GM04504 (cell line): ENCODE data around the gene KLHL13.
"Not testable (repeated sequence)": the region's sequence is repeated elsewhere in the genome, so short reads cannot be mapped to it uniquely, and the experiment has no call there.

Experiments
- DNase-seq: peaks from one replicate; pipeline ENCODE4 v3.0.0-alpha.2; 2012; ENCODE audit warnings: low read depth

KLHL13 gene

DNA sequence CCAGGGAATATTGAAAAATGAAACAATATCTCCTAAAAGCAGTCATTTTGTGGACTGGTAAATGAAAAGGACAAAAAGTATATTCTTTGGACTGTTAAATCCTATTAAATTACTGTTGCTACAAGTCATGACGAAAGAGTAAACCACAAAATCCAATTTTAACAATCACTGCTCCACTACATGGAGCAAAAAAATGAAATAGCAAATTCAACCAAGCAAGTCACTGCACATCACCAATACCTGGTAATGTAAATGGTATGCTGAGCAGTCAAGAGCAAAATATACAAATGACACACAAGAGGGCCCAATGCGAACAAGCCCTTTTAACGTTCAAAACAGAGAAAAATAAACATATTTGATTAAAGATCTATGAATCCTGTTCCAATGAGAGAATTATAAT is 126.2 kb downstream of the KLHL13 start:
- no peak for DNase-seq

- DNase-seq = no peak
Measured at GRCh38 chrX:117989512-117989911, 127.1 kb downstream of the KLHL13 start.

DNA sequence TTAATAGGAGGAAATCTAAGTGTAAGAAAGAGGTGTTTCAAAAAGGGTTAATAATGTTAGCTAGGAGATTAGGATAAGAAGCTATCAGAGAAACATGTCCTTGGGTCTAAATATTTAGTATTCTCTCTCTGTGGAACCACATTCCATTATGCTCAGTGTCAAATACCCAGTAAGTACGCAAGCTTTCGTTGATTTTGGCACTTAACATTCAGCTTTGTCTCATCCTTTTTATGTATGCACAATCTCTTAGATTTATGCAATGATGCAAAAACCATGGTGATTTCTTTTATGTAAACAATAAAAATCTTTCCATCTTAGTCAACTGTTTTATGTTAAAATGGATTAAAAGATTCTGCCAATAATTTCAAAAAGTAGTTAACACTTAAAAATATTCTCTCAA is 129.2 kb downstream of the KLHL13 start:
- DNase-seq = no peak

- DNase-seq = no peak
Measured at GRCh38 chrX:117985241-117985640, 131.4 kb downstream of the KLHL13 start.

DNA sequence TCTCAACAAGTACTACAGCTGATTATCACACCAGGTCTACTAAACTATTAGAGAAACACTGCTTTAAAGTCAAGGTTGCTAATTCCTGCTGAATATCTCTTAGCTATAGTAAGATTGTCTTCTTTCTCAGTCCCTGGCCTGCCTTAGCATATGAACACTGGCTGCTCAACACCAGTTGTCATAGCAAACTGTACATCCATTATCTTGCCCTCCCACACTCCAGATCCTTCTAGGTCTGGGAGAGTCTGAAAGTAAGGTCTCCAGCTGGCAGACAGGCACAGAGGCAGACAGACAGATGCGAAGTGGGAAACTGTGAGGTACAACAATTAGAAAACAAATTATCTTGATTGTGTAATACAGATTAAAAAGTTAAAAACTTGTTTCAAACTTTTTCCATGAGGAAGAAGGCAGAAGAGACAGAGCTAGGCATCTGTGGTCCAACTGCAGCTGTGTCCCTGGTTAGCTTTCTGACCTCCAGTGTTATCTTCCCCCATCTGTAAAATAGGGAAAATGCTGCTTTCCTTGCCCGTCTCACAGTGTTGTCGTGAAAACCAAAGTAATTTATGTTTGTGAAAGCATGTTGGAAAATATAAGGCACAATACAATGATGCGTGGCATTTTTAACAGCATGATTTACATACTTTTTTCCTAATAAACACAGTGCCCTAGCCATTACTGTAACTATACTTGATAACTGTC is 133.8 kb downstream of the KLHL13 start:
- no peak for DNase-seq

- no peak for DNase-seq
Measured at GRCh38 chrX:117978402-117978801, 138.2 kb downstream of the KLHL13 start.

GRCh38 chrX:117977526-117977925 is 139.1 kb downstream of the KLHL13 start:
- DNase-seq = no peak

DNA sequence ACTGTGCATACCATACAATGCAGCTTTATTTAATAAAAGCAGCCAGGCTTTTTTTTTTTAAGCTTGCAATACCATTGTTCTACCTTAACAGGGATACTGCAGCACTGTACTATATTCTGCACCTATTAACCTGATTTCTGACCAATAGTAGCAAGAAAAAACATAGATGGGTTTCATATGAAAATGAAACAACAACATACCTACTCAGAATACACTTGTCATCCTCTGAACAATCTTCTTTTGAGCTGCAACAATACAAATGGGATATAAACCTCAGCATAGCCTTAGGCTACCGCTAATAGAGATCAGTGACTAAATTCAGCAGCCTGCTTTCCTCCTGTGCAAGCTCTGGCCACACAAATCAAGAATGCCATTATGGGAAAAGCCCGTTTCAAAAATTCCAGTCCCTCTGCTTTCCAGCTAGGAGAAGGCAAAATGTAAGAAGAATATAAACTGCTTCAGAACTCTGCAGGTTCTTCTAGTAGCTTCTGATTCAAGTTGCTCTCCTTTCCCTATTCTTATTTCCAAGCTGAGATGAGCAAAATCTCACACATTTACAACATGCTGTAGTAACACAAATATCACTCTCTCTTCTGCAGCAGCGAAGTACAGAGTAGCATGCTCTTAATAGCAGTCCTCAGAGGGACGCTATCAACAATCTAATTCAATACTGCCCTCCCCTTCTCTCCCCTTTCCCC is 143.4 kb downstream of the KLHL13 start:
- DNase-seq = no peak

DNA sequence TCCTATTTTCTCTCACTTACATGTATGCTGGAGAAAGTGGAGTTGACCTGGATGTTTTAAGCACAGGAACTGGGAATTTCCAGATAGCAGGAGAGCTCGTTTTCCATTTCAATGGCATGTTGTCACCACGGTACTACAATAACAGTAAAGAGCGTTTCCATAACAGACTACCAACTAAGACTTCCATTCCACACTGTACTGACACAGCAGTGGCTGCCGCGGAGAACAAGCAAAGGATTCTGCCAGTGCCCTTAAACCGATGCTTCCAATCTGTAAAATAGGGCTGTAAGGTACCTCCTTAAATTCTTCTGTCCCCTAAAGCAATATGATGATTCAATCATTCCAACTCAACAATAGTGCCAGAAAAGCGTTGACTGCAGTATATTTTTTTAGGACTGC is 143.9 kb downstream of the KLHL13 start:
- DNase-seq = no peak

DNA sequence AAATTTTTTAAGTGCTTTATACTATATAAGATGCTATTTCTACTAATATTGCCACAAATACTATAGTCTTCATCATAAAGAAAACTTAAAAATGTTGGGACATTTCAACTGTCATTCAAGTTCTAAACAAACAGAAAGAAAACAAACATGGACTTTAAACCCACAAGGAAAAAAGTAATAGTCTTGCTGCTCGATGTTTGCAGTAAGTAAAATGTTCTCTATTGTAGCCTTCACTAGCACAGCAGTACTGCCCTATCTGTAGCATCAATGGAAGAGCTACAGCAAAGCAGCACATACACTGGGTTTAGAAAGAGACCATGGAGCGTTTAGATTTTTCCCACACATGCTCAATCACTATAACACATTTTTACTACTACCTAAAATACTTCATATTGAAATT is 146.8 kb downstream of the KLHL13 start:
- DNase-seq = no peak

GRCh38 chrX:117969328-117969727 is 147.3 kb downstream of the KLHL13 start:
- no peak for DNase-seq

- DNase-seq = no peak
Measured at GRCh38 chrX:117959045-117959444, 157.6 kb downstream of the KLHL13 start.

DNA sequence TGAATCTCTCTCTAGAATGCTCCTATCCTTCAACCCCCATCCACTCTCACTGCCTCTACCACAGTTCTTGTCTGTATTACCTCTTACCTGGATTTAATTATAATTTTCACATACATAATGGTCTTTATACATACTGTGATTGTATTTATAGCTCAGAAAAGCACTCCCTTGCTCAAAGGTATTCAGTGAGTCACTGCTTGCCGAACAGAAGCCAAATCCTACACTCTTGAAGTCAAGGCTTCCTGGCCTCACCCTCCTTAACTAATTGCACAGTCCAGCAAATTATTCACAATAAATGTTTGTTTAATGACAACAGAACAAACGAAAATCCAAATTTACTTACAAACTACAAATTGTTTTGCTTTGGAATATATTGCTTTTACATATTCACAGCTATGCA is 159.5 kb downstream of the KLHL13 start:
- DNase-seq = no peak

- not testable (repeated sequence) for DNase-seq
Measured at GRCh38 chrX:117939296-117939695, 177.3 kb downstream of the KLHL13 start.

DNA sequence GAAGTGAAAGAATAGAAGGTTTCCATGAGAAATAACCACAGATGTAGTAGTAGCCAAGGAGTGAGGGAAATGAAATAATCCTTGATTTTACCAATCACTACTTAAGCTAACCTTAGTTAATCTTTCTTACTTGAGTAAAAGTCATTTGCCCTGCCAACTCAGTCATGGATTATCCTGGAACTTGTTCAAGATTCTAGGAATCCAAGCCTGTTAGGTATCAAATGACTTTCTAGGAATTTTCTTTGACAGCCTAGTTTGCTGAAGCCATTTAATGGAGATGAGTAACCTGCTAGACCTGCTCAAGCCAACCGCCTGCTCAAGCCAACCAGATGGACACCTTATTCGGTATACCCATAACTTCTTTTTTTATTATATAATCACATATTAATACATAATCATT is 180.5 kb downstream of the KLHL13 start:
- no peak for DNase-seq

DNA sequence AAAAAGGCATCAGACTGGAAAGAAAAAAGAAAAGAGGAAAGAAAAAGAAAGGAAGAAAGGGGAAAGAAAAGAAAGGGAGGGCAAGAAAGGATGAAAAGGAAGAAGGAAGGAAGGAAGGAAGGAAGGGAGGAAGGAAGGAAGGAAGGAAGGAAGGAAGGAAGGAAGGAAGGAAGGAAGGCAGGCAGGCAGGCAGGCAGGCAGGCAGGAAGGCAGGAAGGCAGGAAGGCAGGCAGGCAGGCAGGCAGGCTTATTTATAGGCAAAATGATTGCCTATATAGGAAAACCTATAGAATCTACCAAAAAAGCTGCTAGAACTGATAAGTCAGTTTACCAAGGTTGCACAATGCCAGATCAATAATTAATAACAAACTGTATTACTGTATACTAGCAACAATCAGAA is 186.5 kb downstream of the KLHL13 start:
- not testable (repeated sequence) for DNase-seq

- DNase-seq = no peak
Measured at GRCh38 chrX:117919755-117920154, 196.9 kb downstream of the KLHL13 start.

GRCh38 chrX:117910216-117910615 is 206.4 kb downstream of the KLHL13 start:
- DNase-seq = no peak

DNA sequence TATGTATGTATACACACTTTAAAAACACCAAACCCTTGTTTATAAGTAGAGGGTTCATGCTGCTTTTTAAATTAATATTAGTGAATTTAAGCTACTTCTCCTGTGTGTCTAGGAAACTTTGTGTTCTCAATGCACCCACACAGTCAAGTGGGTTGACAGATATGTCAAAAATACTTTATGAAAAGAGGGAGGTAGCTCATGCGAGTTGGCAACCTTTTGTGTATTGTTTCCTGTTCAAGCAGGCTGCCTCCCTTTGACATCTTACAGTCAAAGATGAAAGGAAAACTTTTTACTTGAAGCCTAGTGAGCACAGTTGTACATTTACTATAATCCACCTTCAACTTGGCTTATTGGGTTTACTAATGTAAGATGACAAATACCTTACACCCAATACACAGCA is 218.4 kb downstream of the KLHL13 start:
- no peak for DNase-seq

DNA sequence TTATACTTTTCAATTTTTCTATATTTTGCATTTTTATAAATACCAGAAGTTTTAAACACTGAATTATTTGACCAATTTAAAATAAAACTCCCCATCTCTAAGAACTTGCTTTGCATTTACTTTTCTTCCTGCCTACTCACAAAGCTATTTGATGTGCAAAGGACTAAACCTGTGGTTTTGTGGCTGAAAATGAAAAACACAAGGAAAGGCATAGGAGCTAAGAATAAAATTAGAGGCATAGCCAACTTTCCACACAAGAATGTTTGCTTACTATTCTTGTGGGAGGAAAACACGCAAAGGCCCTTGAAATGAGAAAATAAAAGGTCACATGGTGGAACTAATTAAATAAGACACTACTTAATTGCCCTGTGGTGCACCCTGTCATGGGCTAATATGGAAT is 221.2 kb downstream of the KLHL13 start:
- DNase-seq = no peak

- no peak for DNase-seq
Measured at GRCh38 chrX:117892469-117892868, 224.1 kb downstream of the KLHL13 start.

DNA sequence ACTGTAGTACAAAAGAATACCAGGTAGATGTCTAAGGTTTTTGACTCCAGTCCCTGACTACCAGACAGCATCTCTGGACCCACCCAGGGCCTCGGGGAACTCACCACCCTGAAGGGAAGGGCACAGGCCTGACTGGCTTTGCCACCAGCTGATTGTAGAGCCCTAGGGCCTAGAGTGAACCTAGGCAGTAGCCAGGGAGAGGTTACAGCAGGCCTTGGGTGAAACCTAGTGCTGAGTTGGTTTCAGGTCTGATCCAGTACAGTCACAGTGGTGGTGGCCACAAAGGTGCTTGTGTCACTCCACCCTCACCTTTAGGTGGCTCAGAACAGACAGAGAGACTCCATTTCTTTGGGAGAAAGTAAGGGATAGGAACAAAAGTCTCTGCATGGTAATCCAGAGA is 244.8 kb downstream of the KLHL13 start:
- no peak for DNase-seq

GRCh38 chrX:117860517-117860916 is 256.1 kb downstream of the KLHL13 start:
- no peak for DNase-seq

DNA sequence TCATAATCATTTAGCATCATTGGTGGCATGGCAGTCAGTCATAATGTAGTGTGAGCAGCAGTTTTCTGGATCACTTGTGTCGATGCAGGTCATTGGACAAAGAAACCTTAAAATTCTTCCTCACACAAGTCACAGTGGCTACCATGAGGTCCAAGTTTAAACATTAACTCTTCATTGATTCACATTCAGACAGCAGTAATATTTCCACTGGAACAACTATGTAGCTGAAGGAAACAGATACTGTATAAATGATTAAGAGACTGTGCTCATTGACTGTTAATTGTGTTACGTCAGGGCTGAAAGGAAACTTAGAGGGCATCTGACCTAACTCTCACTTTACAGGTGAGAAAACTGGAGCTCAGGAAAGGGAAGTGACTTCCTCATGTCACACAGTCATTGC is 261.8 kb downstream of the KLHL13 start:
- no peak for DNase-seq
